Spinal cord (tissue), 10 donors: ENCODE data around the gene CTSH. TPM values are rescaled to one million over a fixed set of nuclear protein-coding genes. Genes with fewer than 3 reads are reported as not detected.
A peak's percentile ranks its signal among the peaks of the same experiment; 100 is the strongest.

Source experiments
- DNase-seq, 6 donors: peaks; one replicate each; pipeline versions ENCODE4 v3.0.0 to v3.0.0-alpha.2; 2013 to 2015; ENCODE audit warnings: low spot score in 6 of 6, low read depth in 4 of 6
- H3K27ac ChIP-seq: one replicate; pipeline ENCODE4 v1.5.1; 2013; ENCODE audit warnings: low read depth, low read length, control low read depth
- H3K27me3 ChIP-seq: one replicate; pipeline ENCODE4 v1.6.1; 2013; ENCODE audit warnings: low read length; ENCODE audit not compliant: control insufficient read depth, insufficient read depth
- H3K36me3 ChIP-seq: one replicate; pipeline ENCODE4 v1.6.1; 2013; ENCODE audit warnings: low read length; ENCODE audit not compliant: control insufficient read depth, insufficient read depth
- H3K4me1 ChIP-seq: one replicate; pipeline ENCODE4 v1.6.1; 2013; ENCODE audit warnings: low read length; ENCODE audit not compliant: control insufficient read depth, insufficient read depth
- H3K4me3 ChIP-seq: one replicate; pipeline ENCODE4 v1.5.1; 2013; ENCODE audit warnings: low read depth, low read length, control low read depth
- H3K9me3 ChIP-seq: one replicate; pipeline ENCODE4 v1.6.1; 2013; ENCODE audit warnings: low read length; ENCODE audit not compliant: control insufficient read depth, insufficient read depth
- WGBS: methylation state at CpG from one replicate; pipeline ENCODE4 v1.1.5; 2013; ENCODE audit warnings: missing lambda C conversion rate; ENCODE audit not compliant: insufficient coverage; 5-methylcytosine and 5-hydroxymethylcytosine counted together
- polyA plus RNA-seq, 2 donors: library from polyadenylated mRNA; unstranded; fragments of 120-200 nt; gene quantifications; one replicate each; pipeline ENCODE4 v1.2.1, GENCODE V29; 2013; ENCODE audit not compliant: insufficient read length in 2 of 2
- total RNA-seq, 2 donors: library from RNA; depleted of rRNA in 1 of 2; stranded (reverse); fragments of 120-200 nt in 1 of 2; fragments of >200 nt in 1 of 2; gene quantifications; one replicate each; pipeline versions ENCODE4 v1.2.3 to v1.2.4, GENCODE V29; 2013 to 2014
- donor health status: healthy.

CTSH gene
- total and polyA plus RNA-seq, 4 donors, result 33.6 to 94.2 (median 48.9) TPM

- peaks cover 5% of the 10 kb centered on the region for H3K27me3 ChIP-seq
- peaks cover 17% of the 10 kb centered on the region for H3K4me1 ChIP-seq
- no peaks in the 10 kb centered on the region for H3K9me3 ChIP-seq
- H3K36me3 ChIP-seq, result no peaks in the 10 kb centered on the region
- H3K27ac ChIP-seq, result no peak overlapping the region
- DNase-seq, result no peak
- WGBS, result 34% methylated on average over 11 of the region's 12 CpGs
- H3K4me3 ChIP-seq, result peak overlapping the region; percentile 45
Measured at GRCh38 chr15:78944202-78944625, 632 bp downstream of the CTSH start.

- H3K9me3 ChIP-seq, result no peaks in the 10 kb centered on the region
- H3K27me3 ChIP-seq, result peaks cover 5% of the 10 kb centered on the region
- DNase-seq, result peak in 2 of 6 donors; percentile 11 to 49
- 47% methylated on average over 6 of the region's 7 CpGs for WGBS
- no peak overlapping the region for H3K27ac ChIP-seq
- H3K4me3 ChIP-seq, result no peak overlapping the region
- no peaks in the 10 kb centered on the region for H3K36me3 ChIP-seq
- H3K4me1 ChIP-seq, result peaks cover 17% of the 10 kb centered on the region
Measured at GRCh38 chr15:78943692-78944091, 1.2 kb downstream of the CTSH start.

GRCh38 chr15:78942741-78943140, 2.1 kb downstream of the CTSH start:
- H3K27me3 ChIP-seq, result peaks cover 5% of the 10 kb centered on the region
- no peak for DNase-seq
- WGBS, result 89% methylated on average over 4 of the region's 4 CpGs
- peaks cover 17% of the 10 kb centered on the region for H3K4me1 ChIP-seq
- H3K9me3 ChIP-seq, result no peaks in the 10 kb centered on the region
- no peak overlapping the region for H3K4me3 ChIP-seq
- no peak overlapping the region for H3K27ac ChIP-seq
- no peaks in the 10 kb centered on the region for H3K36me3 ChIP-seq

GRCh38 chr15:78938658-78939488, 6.0 kb downstream of the CTSH start:
- Histone ChIP-seq H3K27ac (no peak overlapping the region), H3K27me3 (no peaks in the 10 kb centered on the region), H3K9me3 (no peaks in the 10 kb centered on the region), H3K36me3 (peaks cover 5% of the 10 kb centered on the region), H3K4me3 (no peak overlapping the region), H3K4me1 (peaks cover 11% of the 10 kb centered on the region)
- WGBS, result 100% methylated on average over 2 of the region's 6 CpGs
- no peak for DNase-seq

GRCh38 chr15:78937132-78937739, 7.6 kb downstream of the CTSH start:
- 58% methylated on average over 9 of the region's 14 CpGs for WGBS
- peaks cover 5% of the 10 kb centered on the region for H3K36me3 ChIP-seq
- DNase-seq, result peak in 1 of 6 donors; percentile 69
- H3K27ac ChIP-seq, result peak overlapping the region; percentile 67
- H3K4me3 ChIP-seq, result no peak overlapping the region
- no peaks in the 10 kb centered on the region for H3K9me3 ChIP-seq
- peaks cover 23% of the 10 kb centered on the region for H3K4me1 ChIP-seq
- no peaks in the 10 kb centered on the region for H3K27me3 ChIP-seq

- DNase-seq, result no peak
- Histone ChIP-seq H3K4me3 (no peak overlapping the region), H3K27me3 (no peaks in the 10 kb centered on the region), H3K36me3 (peaks cover 6% of the 10 kb centered on the region), H3K9me3 (no peaks in the 10 kb centered on the region), H3K27ac (no peak overlapping the region), H3K4me1 (peaks cover 41% of the 10 kb centered on the region)
- WGBS, result 79% methylated on average over 5 of the region's 5 CpGs
Measured at GRCh38 chr15:78934655-78935023, 10.2 kb downstream of the CTSH start.

GRCh38 chr15:78933823-78934654, 10.8 kb downstream of the CTSH start:
- peak in 2 of 6 donors; percentile 57 to 85 for DNase-seq
- WGBS, result 55% methylated on average over 15 of the region's 20 CpGs
- no peak overlapping the region for H3K4me3 ChIP-seq
- peaks cover 10% of the 10 kb centered on the region for H3K36me3 ChIP-seq
- H3K27ac ChIP-seq, result peak overlapping the region; percentile 67
- H3K27me3 ChIP-seq, result no peaks in the 10 kb centered on the region
- H3K9me3 ChIP-seq, result no peaks in the 10 kb centered on the region
- peaks cover 42% of the 10 kb centered on the region for H3K4me1 ChIP-seq

GRCh38 chr15:78933187-78933822, 11.5 kb downstream of the CTSH start:
- no peaks in the 10 kb centered on the region for H3K27me3 ChIP-seq
- no peak for DNase-seq
- H3K4me1 ChIP-seq, result peaks cover 42% of the 10 kb centered on the region
- H3K36me3 ChIP-seq, result peaks cover 16% of the 10 kb centered on the region
- H3K27ac ChIP-seq, result no peak overlapping the region
- H3K9me3 ChIP-seq, result no peaks in the 10 kb centered on the region
- no peak overlapping the region for H3K4me3 ChIP-seq
- WGBS, result 74% methylated on average over 11 of the region's 12 CpGs

- Histone ChIP-seq H3K27ac (no peak overlapping the region), H3K27me3 (no peaks in the 10 kb centered on the region), H3K9me3 (no peaks in the 10 kb centered on the region), H3K36me3 (peaks cover 18% of the 10 kb centered on the region), H3K4me3 (no peak overlapping the region), H3K4me1 (peaks cover 42% of the 10 kb centered on the region)
- WGBS, result 64% methylated on average over 13 of the region's 13 CpGs
- DNase-seq, result no peak
Measured at GRCh38 chr15:78932258-78932808, 12.5 kb downstream of the CTSH start.
